ENCODE measurements around the gene SCO2.
A peak's percentile ranks its signal among the peaks of the same experiment; 100 is the strongest.

SCO2 gene

GRCh38 chr22:50507991-50508884 lies 17.2 kb downstream of the SCO2 start, which contains the start of gene NCAPH2 (continued):
- 0 out of 2 replicates have a peak, but pooled peaks have one; percentile 16 for TF ChIP-seq FEZF1 (tag by site-specific recombination; IDR thresholded peaks at IDR 0.05)
- TF ChIP-seq INSM2 (tag by site-specific recombination; IDR thresholded peaks at IDR 0.05): peak; percentile 92
- no peak for TF ChIP-seq ZNF354C (tag by site-specific recombination; IDR thresholded peaks at IDR 0.05; ENCODE audit: borderline replicate concordance, low read depth)
- peak; percentile 82 for TF ChIP-seq ZBTB20 (tag by site-specific recombination; IDR thresholded peaks at IDR 0.05)
- TF ChIP-seq GFI1B (tag by site-specific recombination; IDR thresholded peaks at IDR 0.05): no peak
- peak; percentile 83 for TF ChIP-seq ZNF341 (tag by site-specific recombination; IDR thresholded peaks at IDR 0.05; ENCODE audit: low read depth)
- no peak for TF ChIP-seq ZNF558 (tag by site-specific recombination; IDR thresholded peaks at IDR 0.05)
- peak; percentile 96 for TF ChIP-seq HIC1 (tag by site-specific recombination; IDR thresholded peaks at IDR 0.05)
- no peak for TF ChIP-seq TRIM28 (IDR thresholded peaks at IDR 0.05; ENCODE audit: borderline replicate concordance, low read length)
- TF ChIP-seq ZNF747 (tag by site-specific recombination; IDR thresholded peaks at IDR 0.05): no peak
- peak; percentile 93; the same call in 1 of the 2 replicates for TF ChIP-seq ZNF391 (tag by site-specific recombination; IDR thresholded peaks at IDR 0.05; ENCODE audit: borderline replicate concordance, low read depth)
- TF ChIP-seq ZNF548 (tag by site-specific recombination; IDR thresholded peaks at IDR 0.05): no peak
- TF ChIP-seq IKZF3 (tag by site-specific recombination; IDR thresholded peaks at IDR 0.05): no peak
- peak; percentile 72 for TF ChIP-seq ZNF335 (tag by site-specific recombination; conservative IDR thresholded peaks at IDR 0.05)
- TF ChIP-seq ZNF629 (tag by site-specific recombination; IDR thresholded peaks at IDR 0.05): peak; percentile 99
- TF ChIP-seq OSR2 (tag by site-specific recombination; IDR thresholded peaks at IDR 0.05): no peak; the same call in 1 of the 2 replicates
- peak; percentile 87 for TF ChIP-seq ZNF692 (tag by site-specific recombination; IDR thresholded peaks at IDR 0.05)
- TF ChIP-seq ZNF324 (tag by site-specific recombination; IDR thresholded peaks at IDR 0.05): peak; percentile 92
- no peak for TF ChIP-seq ZNF701 (tag by site-specific recombination; IDR thresholded peaks at IDR 0.05)
- no peak for TF ChIP-seq ELK4 (IDR thresholded peaks at IDR 0.05; ENCODE audit: borderline replicate concordance, low read depth, low read length)
- peak; percentile 53 for TF ChIP-seq ZBTB48 (tag by site-specific recombination; IDR thresholded peaks at IDR 0.05)
- peak; percentile 66; the same call in 1 of the 2 replicates for TF ChIP-seq ZBTB7A (tag by site-specific recombination; IDR thresholded peaks at IDR 0.05; ENCODE audit: low read depth)
- TF ChIP-seq ZNF248 (tag by site-specific recombination; IDR thresholded peaks at IDR 0.05): no peak
- TF ChIP-seq ZNF133 (tag by site-specific recombination; IDR thresholded peaks at IDR 0.05): no peak
- 0 out of 2 replicates have a peak, but pooled peaks have one; percentile 10 for TF ChIP-seq SCRT2 (tag by site-specific recombination; IDR thresholded peaks at IDR 0.05)
- peak; percentile 54; the same call in 1 of the 2 replicates for TF ChIP-seq ZNF394 (tag by site-specific recombination; IDR thresholded peaks at IDR 0.05; ENCODE audit: borderline replicate concordance)
- peak; percentile 89; the same call in 1 of the 2 replicates for TF ChIP-seq PBX3 (CRISPR knock-in tag; IDR thresholded peaks at IDR 0.05)
- peak; percentile 86 for TF ChIP-seq ZNF639 (tag by site-specific recombination; IDR thresholded peaks at IDR 0.05)
- TF ChIP-seq ZNF112 (tag by site-specific recombination; IDR thresholded peaks at IDR 0.05): no peak
- no peak for TF ChIP-seq ZNF571 (tag by site-specific recombination; IDR thresholded peaks at IDR 0.05)
- peak; percentile 88 for TF ChIP-seq GLIS2 (tag by site-specific recombination; IDR thresholded peaks at IDR 0.05)
- TF ChIP-seq ZBTB8A (tag by site-specific recombination; IDR thresholded peaks at IDR 0.05): peak; percentile 98
